Activated effector memory CD4-positive, alpha-beta T cell treated with anti-CD3 and anti-CD28 coated beads, Interleukin-2, amount 50 U/mL, for 16 hours (primary cell): ENCODE measurements around the gene TRAPPC2L.
"Not testable (repeated sequence)": the region's sequence is repeated elsewhere in the genome, so short reads cannot be mapped to it uniquely, and the experiment has no call there.

Experiments used
- DNase-seq: peaks from one replicate; pipeline ENCODE4 v3.0.0-alpha.2; 2020

The TRAPPC2L gene

DNA sequence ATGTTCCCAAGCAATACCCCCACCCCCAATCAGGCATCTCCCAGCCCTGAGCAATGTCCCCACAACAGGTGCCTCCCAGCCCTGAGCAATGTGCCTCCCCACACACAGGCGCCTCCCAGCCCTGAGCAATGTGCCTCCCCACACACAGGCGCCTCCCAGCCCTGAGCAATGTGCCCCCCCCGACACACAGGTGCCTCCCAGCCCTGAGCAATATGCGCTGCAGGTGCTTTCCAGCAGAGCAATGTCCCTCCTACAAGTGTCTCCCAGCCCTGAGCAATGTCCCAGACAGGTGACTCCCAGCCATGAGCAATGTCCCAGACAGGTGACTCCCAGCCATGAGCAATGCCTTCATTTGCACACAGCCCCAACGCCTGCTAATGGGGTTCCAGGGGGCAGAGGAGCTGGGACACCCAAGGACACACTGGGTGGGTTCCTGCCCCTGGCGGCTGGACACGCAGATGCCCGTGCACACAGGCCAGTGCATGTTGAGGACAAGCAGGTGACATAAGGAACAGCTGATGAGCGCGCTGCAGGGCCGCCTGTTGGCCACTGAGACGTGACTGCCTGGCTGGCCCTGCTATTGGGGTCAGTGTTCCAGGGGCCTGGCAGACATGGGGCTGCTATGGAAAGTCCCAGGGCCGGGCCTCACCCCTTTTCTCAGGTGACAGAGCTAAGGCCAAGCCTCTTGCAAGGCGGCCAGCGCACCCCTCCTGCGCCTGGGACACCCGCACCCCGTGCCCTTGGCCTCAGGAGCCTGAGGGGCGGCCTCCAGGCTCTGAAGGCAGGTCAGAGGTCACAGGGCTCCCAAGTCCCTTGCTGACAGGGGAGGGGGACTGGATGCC is 36.4 kb downstream of the TRAPPC2L start:
- DNase-seq: no peak

GRCh38 chr16:88894266-88894665 is 37.3 kb downstream of the TRAPPC2L start:
- not testable (repeated sequence) for DNase-seq

DNA sequence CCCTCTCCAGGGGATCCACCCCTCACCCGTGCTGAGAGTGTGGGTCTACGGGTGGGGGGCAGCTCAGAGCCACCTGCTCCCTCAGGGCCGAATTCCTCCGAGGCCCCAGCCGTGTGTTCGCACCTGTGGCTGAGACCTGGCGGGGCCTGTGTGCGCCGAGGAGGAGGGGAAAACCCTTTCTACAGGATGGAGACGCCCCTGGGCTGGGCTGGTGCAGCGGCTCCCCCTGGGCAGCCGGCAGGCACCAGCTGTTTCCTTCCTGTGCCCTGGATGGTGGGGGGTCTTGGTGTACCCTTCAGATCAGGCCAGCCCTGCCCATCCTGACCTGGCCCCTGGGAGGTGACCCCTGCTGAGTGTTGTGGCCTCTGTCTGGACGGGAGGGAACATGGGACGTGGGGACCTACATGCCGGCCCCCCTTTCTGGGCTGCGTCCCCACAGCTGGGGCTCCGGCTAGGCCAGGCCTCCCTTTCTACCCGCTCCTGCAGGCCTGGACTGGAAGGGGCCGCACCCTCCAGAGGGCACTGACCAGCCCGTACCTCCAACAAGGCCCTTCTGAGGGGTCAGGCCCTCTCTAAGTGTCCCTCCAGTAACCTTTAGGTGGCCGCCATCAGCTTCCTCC is 37.9 kb downstream of the TRAPPC2L start:
- DNase-seq: no peak

- DNase-seq: no peak
Measured at GRCh38 chr16:88895335-88895734, 38.4 kb downstream of the TRAPPC2L start.

GRCh38 chr16:88896238-88897070 is 39.5 kb downstream of the TRAPPC2L start:
- no peak for DNase-seq

DNA sequence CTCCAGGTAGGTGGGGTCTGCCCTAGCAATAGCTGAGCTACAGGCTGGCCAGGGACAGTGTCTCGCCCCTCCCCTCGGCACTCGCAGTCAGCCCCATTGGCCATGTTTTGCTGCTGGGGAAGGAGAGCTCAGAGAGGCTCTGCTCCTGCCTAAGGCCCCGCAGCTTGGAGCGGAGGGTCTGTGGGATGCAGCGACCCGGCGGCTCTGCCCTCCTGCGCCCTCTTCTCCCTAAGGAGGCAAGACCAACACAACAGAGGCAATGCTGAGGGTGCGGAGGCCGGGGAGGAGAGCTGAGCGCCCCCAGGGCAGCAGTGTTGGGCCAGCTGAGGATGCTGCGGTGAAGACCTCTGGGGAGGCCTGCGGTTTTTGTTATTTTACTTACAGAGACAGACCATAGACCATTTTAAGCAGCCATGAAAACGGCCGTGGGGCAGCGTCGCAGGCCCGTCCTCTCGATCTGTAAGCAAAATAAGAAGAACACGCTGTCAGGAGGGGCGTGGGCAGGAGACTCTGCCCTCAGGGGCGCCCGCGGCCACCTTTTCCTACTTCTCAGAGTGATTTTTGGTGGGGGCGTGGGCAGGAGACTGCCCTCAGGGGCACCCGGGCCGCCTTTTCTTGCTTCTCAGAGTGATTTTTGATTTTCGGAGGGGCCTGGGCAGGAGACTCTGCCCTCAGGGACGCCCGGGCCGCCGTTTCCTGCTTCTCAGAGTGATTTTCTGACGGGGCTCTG is 40.9 kb downstream of the TRAPPC2L start:
- DNase-seq: no peak

GRCh38 chr16:88899901-88900661 is 43.2 kb downstream of the TRAPPC2L start:
- DNase-seq: no peak

- DNase-seq: no peak
Measured at GRCh38 chr16:88900662-88901052, 43.7 kb downstream of the TRAPPC2L start.

DNA sequence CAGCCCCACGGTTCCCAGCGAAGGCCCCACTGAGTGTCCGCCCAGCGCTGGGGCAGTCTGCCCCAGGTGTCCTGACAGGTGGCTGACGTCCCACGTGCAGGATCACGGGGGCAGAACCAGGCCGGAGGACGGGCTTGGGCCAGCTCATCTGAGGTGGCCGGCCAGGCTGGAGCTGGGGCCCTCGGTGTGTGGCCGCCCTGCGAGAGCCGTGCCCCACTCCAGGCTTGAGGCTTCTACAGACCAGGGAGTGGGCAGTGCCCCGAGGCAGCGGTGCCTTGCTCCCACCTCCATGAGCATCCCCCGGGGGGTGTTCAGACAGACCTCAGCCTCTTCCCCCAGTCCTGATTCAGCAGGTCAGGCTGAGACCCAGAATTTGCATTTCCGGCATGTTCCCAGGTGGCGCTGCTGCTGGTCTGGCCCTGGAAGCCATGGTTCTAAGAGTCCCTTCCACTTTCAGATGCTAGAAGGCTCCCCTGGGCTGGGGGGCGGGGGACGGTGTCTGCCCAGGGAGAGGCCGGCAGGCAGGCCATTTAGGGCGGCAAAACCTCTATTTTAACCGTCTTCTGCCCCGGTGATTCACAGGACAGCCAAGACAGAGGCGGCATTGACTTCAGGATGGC is 44.9 kb downstream of the TRAPPC2L start:
- no peak for DNase-seq

DNA sequence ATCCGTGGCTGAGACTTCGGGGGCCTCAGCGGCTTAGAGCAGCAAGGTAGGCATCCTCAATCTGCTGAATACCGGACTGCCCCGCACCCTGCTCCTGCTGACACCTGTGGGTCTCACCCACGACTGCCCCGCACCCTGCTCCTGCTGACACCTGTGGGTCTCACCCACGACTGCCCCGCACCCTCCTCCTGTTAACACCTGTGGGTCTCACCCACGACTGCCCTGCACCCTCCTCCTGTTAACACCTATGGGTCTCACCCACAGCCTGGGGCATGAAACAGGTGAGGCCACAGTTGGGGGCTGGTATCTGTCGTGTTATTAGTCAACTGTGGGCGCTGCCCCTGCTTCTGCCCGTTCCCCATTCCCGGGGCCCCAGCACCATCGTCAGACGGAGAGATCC is 45.8 kb downstream of the TRAPPC2L start:
- no peak for DNase-seq

- DNase-seq: no peak
Measured at GRCh38 chr16:88903267-88903666, 46.3 kb downstream of the TRAPPC2L start.

- DNase-seq: no peak
Measured at GRCh38 chr16:88904676-88905365, 47.9 kb downstream of the TRAPPC2L start.

DNA sequence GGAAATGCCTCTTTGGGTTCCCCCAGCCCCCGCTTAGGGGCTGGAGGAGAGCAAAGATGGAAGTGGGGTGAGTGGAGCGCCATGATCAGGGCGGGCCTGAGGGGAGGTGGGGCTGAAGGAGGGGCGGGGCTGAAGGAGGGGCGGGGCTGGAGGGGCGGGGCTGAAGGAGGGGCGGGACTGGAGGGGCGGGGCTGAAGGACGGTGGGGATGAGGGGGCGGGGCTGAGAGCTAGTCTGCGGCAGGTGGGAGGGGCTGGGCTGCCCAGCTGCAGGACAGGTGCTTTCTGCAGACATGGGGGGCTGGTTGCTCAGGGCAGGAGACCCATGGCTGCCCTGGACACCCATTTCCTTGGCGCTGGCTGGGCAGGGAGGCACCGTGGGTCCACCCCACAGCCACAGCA is 48.6 kb downstream of the TRAPPC2L start:
- DNase-seq: no peak

DNA sequence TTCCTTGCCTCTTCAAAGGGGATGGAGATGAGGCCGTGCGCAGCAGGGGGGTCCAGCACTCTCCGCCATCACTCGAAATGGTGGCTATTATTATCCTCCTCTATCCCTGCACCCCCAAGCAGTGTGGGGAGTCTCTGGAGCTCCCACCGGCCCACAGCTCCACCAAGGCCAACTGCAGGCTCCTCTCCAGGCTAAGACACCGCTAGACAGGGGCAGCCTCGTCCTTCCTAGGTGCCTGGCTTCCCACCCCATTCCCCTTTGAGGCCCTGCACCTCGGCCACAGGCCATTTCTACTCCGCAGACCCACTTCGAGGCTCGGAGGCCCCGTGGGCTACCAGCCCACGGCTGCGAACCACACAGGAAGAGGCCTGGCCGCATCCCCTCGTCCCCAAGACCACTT is 49.1 kb downstream of the TRAPPC2L start:
- no peak for DNase-seq

GRCh38 chr16:88906535-88907105 is 49.7 kb downstream of the TRAPPC2L start:
- no peak for DNase-seq

DNA sequence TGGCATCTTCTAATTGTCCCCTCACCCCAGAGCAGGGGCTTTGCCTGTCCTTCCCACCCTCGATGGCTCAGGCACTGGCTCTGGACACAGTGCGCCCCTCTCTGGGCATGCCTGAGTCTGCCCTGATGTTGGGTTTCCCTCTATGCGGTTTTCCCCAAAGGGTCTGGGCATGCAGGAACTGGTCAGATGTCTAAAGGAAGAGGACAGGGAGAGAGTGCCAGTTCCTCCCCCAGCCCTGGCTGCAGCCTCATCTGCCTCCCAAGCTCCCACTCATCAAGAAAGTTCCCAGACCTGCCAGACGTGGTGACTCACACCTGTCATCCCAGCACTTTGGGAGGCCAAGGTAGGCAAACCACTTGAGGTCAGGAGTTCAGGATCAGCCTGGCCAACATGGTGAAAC is 50.8 kb downstream of the TRAPPC2L start:
- no peak for DNase-seq

DNA sequence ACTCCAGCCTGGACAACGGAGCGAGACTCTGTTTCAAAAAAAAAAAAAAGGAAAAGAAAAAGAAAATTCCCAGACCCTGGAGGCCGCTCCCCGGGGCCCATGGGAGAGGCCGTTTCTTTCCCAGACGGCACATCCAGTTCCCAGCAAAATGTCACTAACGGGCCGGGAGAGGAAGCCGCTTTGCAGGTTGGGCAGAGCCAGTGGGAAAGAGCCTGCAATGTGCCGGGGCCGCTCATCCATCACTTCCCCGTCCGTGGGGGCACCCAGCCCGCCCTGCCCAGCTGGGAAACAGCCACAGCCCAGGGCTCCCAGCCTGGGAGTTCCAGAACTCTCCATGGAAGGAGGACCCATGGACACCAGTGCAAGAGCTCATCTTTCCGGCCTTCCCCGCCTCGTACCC is 51.4 kb downstream of the TRAPPC2L start:
- no peak for DNase-seq

DNA sequence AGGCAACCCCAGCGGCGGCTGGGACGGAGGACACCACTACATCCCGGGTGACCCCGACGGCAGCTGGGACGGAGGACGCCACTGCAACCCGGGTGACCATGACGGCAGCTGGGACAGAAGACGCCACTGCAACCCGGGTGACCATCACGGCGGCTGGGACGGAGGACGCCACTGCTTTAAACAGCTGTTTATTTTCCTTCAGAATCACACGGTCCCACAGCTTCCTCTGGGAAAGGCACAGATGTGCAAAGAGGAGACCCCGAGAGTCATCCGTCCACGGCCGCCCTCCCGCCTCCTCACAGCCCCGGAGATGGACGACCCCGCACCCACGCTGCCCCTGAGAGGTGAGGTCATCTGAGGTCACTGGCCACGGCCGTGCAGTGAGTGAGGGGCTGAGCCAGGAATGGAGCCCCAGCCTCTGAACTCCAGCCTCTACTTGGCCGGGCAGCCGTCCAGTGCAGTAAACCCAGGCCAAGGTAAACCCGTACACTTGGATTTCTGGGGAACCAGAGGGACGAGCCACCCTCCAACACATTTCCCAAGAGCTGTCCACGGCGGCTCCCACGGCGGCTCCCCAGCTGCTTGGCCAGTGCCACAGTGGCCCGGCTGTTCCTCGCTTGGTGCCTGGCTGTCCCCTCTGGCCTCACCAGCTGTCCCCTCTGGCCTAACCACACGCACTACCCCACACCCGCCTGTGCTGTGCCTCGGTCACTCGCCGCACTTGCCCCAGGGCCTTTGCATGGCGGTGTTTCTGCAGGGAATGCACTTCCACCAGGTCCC is 52.7 kb downstream of the TRAPPC2L start:
- no peak for DNase-seq

DNA sequence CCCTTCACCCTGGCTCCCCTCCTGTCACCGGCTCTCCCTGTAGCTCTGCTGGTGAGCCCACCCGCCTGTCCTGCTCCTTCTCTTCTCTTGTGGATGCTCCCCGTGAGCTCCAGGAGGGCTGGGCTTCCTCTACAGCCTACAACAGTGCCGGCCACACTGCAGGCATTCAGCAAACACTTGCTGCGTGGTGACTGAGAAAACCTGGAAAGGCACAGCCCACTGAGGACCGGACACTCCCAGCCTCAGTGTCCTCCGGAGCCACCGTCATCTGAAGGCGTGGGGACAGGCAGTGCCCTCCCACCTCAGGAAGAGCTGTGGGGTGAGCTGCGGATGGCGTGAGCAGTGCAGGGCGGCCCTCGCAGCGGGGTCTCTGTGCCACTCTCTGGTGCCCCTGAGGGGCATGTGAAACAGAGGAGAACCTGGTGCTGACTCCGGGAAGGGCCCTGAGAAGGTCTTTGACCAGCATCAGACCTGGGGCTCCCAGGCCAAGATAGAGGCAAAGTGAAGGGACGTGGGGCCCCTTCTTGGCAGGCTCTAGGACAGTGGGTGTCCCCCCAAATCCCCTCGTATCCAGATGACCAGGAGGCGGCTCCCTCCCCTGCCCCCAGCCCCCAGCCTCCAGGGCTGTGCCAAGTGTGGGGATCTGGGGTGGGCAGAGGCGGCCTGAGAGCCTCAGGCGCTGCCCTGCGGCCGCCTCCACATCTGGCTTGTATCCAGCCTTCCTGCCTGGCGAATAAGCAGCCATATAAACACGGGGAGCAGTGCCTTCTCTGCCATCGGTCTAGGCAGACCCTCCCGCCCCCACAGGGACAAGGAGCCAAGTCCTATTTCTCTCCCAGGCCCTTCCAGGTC is 53.6 kb downstream of the TRAPPC2L start:
- no peak for DNase-seq
